ENCODE data around the gene FNDC3B. TPM values are rescaled to one million over a fixed set of nuclear protein-coding genes. Genes with fewer than 3 reads are reported as not detected.

FNDC3B gene
- total and polyA plus RNA-seq, 2 of the 8 experiments (the other 6 are each of a cell fraction or from before 2014, with no cell fraction given) = 14.1 to 44.4 TPM

DNA sequence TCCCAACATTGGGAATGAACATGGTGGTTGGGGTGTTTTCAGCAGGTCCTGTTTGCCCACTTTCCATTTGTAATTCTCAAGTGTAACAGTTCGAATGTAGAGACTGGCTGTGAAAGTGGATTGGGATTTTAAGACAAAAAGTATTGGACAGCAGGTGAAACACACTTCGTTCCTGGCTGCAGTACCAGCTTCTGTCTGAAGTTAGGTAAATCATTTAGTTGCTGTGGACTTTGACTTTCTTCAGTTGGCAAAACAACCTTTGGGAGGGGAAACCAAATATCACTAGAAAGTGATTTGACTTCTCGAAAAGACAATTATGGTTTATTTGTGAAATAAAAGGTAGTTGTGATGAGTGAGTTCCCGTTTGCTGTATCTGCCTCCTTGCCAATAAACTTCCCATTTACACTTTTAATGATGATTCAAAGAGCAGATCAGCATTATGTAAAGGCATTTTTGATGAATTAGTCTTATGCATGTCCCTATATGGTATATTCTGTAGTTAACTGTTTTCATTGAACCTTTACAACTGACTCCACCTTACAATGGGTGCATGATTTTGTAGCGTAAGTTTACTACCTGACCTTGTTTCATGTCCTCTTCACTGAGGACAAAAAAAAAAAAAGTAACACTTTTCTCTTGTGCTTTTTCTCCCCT is 34.0 kb downstream of the FNDC3B start:
- Histone ChIP-seq H2BK5ac (ENCODE audit: low read depth, low read length) (no peak overlapping the region), H2BK20ac (ENCODE audit: low read length) (no peak overlapping the region), H3K23ac (ENCODE audit: insufficient read length) (no peak overlapping the region), H3K23me2 (ENCODE audit: low read depth, low read length) (no peaks in the 10 kb centered on the region), H3K9ac (replicated peaks in 1 of 4; ENCODE audit: extremely low read depth in 1 of 4, low read depth in 3 of 4, low read length in 3 of 4) (no peak overlapping the region), H3K36me3 (ENCODE audit: control insufficient read depth in 2 of 4, insufficient read depth in 4 of 4, low read length in 3 of 4) (no peaks in the 10 kb centered on the region), H2AK5ac (ENCODE audit: low read depth, low read length) (no peak overlapping the region), H4K5ac (ENCODE audit: insufficient read length, low read depth, low read length) (no peak overlapping the region), H3K79me1 (ENCODE audit: low read depth, low read length) (peaks cover 7% of the 10 kb centered on the region), H3K9me3 (ENCODE audit: insufficient read depth in 2 of 2, low read depth in 1 of 2, low read length in 1 of 2) (no peaks in the 10 kb centered on the region), H3K27me3 (replicated peaks in 1 of 4; ENCODE audit: control insufficient read depth in 3 of 4, extremely low read depth in 1 of 4, insufficient read depth in 3 of 4, low read length in 3 of 4) (no peaks in the 10 kb centered on the region), H3K79me2 (ENCODE audit: control insufficient read depth in 1 of 2, insufficient read depth in 2 of 2, low read length in 2 of 2) (peaks cover 0 to 95% of the 10 kb centered on the region in 2 experiments; a peak in 3 of 4 replicates), H2AFZ (ENCODE audit: low read length) (no peak overlapping the region), H3K56ac (replicated peaks; ENCODE audit: insufficient read length, low read depth, low read length) (no peak overlapping the region), H3K18ac (ENCODE audit: extremely low read depth, low read length) (no peak overlapping the region), H2BK120ac (replicated peaks; ENCODE audit: low read depth, low read length) (no peak overlapping the region), H3K4me1 (replicated peaks in 1 of 4; ENCODE audit: control insufficient read depth in 3 of 4, insufficient read depth in 4 of 4, low read length in 3 of 4) (peaks cover 0 to 12% (median 4%) of the 10 kb centered on the region in 4 experiments; a peak in 2 of 7 replicates), H3K4me2 (ENCODE audit: insufficient read depth in 1 of 2, low read depth in 2 of 2, low read length in 2 of 2) (no peak overlapping the region), H3K4me3 (ENCODE audit: extremely low read depth in 1 of 4, insufficient read depth in 2 of 4, low read depth in 3 of 4, low read length in 4 of 4) (no peak overlapping the region), H2BK15ac (ENCODE audit: low read length) (no peak overlapping the region), H3K4ac (replicated peaks; ENCODE audit: insufficient read length, low read depth, low read length) (no peak overlapping the region), H4K8ac (ENCODE audit: extremely low read depth, insufficient read depth, low read length) (no peak overlapping the region), H2BK12ac (ENCODE audit: low read depth, low read length) (no peak overlapping the region), H3K27ac (ENCODE audit: low read depth, low read length) (no peak overlapping the region), H4K91ac (replicated peaks; ENCODE audit: insufficient read length, low read length) (no peak overlapping the region), H3K14ac (ENCODE audit: insufficient read length) (no peak overlapping the region), H4K20me1 (replicated peaks in 1 of 2; ENCODE audit: control insufficient read depth in 1 of 2, insufficient read depth in 2 of 2, low read length in 2 of 2) (peaks cover 7 to 13% of the 10 kb centered on the region in 2 experiments)
- DNase-seq (ENCODE audit: low read depth in 1 of 2, low spot score in 2 of 2) = no peak
- FAIRE-seq = no peak
- ChIA-PET POLR2A (ENCODE audit: partially characterized antibody) (interaction anchor here (1.5 to 1.8 kb wide), 2 partner anchors 9 to 33 kb away, joined by 4 read pairs; no protein-coding TSS in a partner anchor), CTCF (ENCODE audit: partially characterized antibody) (interaction anchor here (1.1 to 1.3 kb wide), 3 partner anchors 11 to 207 kb away, joined by 3 to 4 read pairs (median 3); no protein-coding TSS in a partner anchor)
- no peak for TF ChIP-seq EZH2 (IDR thresholded peaks at IDR 0.05; ENCODE audit: low read depth, low read length, severe bottlenecking)
- no peak for TF ChIP-seq CHD1 (IDR thresholded peaks at IDR 0.05; ENCODE audit: low read depth, low read length)
- TF ChIP-seq TEAD4 (IDR thresholded peaks at IDR 0.05; ENCODE audit: low read depth, low read length) = no peak
- 92% methylated on average over 5 of the region's 5 CpGs; no CpG with 5 or more reads in 1 of the 2 experiments for WGBS, 2 experiments (ENCODE audit: extremely low coverage in 1 of 2, insufficient coverage in 1 of 2, insufficient read length in 1 of 2, insufficient replicate concordance in 2 of 2, low coverage in 1 of 2, low lambda C conversion rate in 2 of 2, missing lambda C conversion rate in 1 of 2)
